GM23248 (cell line): ENCODE measurements around the gene ADAMTSL1.

Source experiments
- EZH2 ChIP-seq: fragments of 200-600 bp; sonication (generic); IDR thresholded peaks from 2 replicates; pipeline ENCODE4 v1.6.1; 2018; ENCODE audit warnings: antibody characterized with exemption, mild to moderate bottlenecking; ENCODE audit not compliant: insufficient read depth, poor library complexity, severe bottlenecking
- EZH2phosphoT487 ChIP-seq: fragments of 200-600 bp; sonication (generic); IDR thresholded peaks from 2 replicates; pipeline ENCODE4 v1.6.1; 2018; ENCODE audit warnings: antibody characterized with exemption, moderate library complexity, mild to moderate bottlenecking, low read depth; ENCODE audit not compliant: insufficient read depth

DNA sequence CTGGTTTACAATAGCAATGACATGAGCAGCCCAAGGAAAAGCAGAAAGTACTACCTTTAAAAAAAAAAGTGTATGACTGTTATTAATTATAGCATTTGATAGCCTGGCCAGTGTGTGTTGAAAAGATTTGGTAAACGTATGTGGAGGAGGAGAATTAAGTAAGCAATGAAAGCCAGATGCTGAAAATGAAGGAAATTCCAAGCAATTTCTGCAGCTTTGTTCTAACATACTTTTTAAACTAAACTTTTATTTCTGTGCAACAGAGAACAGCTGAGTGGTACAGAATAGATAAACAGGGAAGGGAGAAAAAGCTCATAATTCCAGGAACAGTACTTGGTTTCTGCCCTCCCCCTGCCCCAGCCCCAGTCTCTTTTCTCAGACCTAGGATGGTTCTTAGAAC, 252.6 kb downstream of the ADAMTSL1 start:
- TF ChIP-seq EZH2phosphoT487 (no peak), EZH2 (no peak)
